NCI-H146 treated with DMSO at 0.1 percent for 48 hours (cell line): ENCODE data around the gene ELL3.
A peak's percentile ranks its signal among the peaks of the same experiment; 100 is the strongest.
"Not testable (repeated sequence)": the region's sequence is repeated elsewhere in the genome, so short reads cannot be mapped to it uniquely, and the experiment has no call there.

ENCODE experiments used
- DNase-seq: peaks from one replicate; lab custom pipeline; 2025; ENCODE audit not compliant: unreplicated experiment; lab: John Stamatoyannopoulos, UW

Gene ELL3, protein sequence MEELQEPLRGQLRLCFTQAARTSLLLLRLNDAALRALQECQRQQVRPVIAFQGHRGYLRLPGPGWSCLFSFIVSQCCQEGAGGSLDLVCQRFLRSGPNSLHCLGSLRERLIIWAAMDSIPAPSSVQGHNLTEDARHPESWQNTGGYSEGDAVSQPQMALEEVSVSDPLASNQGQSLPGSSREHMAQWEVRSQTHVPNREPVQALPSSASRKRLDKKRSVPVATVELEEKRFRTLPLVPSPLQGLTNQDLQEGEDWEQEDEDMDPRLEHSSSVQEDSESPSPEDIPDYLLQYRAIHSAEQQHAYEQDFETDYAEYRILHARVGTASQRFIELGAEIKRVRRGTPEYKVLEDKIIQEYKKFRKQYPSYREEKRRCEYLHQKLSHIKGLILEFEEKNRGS

GRCh38 chr15:43776718-43777266 is at the start of gene ELL3:
TSS of gene ELL3 (minus strand) at chr15:43776966. CDS start at chr15:43776901, 65 bp downstream.
- peak; percentile 56 for DNase-seq

- no peak for DNase-seq
Measured at GRCh38 chr15:43826029-43826507, 49.3 kb upstream of the ELL3 start.

DNA sequence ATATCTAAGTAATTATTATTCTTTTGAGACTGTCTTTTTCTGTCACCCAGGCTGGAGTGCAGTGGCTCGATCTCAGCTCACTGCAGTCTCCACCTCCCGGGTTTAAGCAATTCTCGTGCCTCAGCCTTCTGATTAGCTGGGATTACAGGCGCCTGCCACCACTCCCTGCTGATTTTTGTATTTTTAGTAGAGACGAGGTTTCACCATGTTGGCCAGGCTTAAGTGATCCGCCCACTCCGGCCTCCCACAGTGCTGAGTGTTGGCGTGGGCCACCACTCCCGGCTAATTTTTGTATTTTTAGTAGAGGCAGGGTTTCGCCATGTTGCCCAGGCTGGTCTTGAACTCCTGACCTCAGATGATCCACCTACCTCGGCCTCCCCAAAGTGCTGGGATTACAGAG is 48.5 kb upstream of the ELL3 start:
- DNase-seq, result not testable (repeated sequence)

DNA sequence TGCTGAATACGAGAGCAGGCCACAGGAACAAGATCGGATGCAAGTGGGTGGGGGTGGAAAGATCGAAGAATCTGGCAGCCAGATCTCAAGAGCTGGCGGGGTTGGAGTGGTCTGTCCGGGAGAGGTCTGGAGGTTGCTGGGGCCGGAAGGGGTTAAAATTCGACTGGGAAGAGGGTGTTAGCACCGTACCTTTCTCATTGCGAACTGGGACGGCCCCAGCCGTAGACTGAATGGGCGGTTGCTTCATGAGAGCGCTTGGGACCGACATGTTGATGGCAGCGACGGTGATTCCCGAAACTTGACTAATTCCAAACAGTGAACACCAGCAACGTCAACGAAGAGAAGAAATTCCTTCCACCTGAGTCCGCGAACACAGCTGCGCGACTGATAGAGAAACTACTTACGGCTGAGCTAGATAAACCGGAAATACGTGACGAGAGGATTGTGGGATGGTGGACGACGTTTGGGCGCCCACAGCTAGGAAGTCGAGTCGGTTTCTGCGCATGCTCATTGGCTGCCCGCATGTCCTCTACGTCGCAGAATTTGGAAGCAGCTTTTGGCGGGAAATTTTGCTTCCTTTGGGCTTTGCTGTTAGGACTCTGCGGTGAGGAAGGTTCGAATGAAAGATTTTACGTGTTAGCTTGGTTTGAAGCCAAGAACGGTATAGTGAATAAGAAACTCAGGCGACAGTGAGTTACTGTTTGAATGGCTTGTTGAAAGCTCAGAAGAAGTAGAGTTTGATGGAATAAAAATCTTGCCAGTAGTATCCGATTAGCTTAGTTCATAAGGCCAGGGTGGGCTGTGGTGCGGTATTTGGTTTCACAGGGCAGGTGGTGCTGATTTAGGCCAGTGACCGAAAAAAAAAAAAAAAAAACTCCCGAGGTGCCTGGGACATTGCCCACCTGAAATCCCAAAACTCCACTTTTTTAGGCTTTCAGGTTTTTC is 47.8 kb upstream of the ELL3 start, which contains the start of gene MFAP1:
MFAP1 (minus strand) TSS at position 389 of the 945 bp plus-strand sequence; CDS start at position 268, 121 bp downstream.
- DNase-seq, result peak; percentile 89

- DNase-seq, result no peak
Measured at GRCh38 chr15:43821505-43821904, 44.7 kb upstream of the ELL3 start.

DNA sequence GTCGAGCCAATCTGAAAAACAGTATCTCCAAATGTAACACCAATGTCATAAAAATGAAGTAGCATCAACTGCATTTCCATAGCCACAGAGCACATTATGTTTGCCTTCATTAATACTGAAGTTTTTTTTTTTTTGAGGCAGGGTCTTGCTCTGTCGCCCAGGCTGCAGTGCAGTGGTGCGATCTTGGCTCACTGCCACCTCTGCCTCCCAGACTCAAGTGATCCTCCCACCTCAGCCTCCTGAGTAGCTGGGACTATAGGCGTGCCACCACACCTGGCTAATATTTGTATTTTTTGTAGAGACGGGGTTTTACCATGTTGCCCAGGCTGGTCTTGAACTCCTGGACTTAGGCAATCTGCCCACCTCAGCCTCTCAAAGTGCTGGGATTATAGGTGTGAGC is 38.3 kb upstream of the ELL3 start:
- not testable (repeated sequence) for DNase-seq

GRCh38 chr15:43808960-43809678 is 32.4 kb upstream of the ELL3 start:
- DNase-seq, result no peak

DNA sequence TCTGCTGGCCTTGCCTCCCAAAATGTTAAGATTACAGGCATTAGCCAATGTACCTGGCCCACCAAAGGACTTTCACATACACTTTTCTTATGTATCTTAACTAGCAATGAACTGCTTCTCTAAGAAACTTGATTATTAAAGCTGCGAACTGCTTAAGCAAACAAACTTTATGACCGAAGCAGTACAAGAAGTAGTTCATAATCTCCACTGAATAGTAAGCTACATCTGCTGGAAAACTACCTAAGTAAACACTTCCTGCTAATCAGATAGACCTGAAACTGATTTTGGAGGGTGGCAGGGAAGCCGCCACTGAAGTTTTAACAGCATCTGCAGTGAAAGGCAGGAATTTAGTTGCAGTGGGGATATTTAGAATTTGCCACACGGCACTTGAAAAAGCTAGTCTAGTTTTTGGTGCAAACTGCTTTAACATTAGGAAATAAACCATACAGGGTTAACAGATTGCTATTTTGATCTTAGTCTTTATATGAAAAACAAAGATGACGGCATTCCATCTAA is 31.7 kb upstream of the ELL3 start:
- no peak for DNase-seq

GRCh38 chr15:43802676-43803075 is 25.9 kb upstream of the ELL3 start:
- not testable (repeated sequence) for DNase-seq

DNA sequence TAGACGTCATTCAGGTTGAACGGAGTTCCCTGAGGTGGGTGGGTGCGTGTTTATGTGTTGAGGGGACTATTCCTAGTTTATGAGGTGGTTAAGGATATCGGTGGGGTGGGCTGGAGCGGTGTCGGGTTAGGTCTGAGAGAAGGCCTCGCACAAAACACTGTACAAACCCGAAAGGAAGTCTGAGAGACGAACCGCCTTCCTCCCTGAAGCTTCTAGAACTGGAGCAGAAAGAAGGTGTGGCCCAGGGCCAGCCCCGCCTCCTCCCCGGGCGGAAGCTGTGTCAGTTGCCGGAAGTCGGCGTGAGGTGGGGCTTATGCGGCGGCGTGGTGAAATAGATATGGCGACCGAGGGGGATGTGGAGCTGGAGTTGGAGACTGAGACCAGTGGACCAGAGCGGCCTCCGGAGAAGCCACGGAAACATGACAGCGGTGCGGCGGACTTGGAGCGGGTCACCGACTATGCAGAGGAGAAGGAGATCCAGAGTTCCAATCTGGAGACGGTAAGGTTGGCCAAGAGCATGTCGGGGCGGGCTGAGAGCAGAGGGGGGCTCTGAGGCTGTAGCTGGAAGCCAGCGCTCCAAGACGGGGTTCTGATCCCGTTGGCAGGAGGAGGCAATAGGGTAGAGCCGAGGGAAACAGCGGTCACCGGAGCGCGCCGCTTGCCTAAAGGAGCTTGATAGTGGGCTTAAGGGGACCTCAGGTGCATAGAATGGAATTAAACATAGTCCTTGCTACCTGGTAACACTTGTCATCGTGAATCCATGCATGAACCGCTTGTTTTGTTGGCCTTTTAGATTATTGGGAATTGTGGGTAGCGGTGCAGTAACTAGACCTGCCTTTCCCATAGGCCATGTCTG is 23.7 kb upstream of the ELL3 start, which contains the start of gene HYPK:
HYPK (plus strand) TSS at position 314 of the 856 bp plus-strand sequence; CDS start at position 338, 24 bp downstream.
- DNase-seq, result peak; percentile 26

GRCh38 chr15:43799945-43800285 is 23.1 kb upstream of the ELL3 start, which contains the start of gene SERINC4:
TSS of gene SERINC4 (minus strand) at chr15:43800220. CDS start at chr15:43799986, 234 bp downstream.
- no peak for DNase-seq

DNA sequence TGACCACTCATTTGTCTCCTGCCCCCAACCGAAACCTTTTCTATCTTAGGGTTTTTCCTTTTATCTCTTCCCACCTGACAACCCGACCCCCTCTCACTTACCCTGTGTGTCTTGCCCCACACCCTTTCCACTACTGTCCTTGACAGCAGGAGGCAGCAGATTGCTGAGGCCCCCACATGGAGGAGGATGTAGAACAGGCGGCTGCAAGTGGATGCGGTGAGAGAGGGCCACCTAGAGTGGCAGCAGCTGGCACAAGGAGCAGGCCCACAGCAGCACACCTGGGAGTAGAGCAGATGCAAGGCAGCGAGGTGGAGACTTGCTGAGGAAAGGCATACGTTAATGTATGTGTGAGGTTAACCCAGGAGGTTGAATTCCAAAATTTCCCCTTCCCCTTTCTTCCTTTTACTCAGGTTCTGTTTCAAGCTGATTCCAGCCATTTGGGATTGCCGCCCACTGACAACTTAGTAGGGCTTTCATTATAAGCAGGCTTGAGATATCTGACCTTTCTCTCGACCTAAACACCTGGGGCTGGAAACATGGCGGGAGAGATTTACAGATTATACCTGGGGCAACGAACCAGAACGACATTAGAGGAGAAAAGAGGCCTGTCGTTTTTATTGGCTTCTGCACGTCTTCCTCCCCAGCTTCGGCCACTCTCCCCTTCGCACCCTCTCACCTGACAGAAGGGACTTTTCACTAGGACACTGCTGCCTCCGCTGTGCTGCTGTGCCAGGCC is 22.6 kb upstream of the ELL3 start:
- DNase-seq, result peak; percentile 68

DNA sequence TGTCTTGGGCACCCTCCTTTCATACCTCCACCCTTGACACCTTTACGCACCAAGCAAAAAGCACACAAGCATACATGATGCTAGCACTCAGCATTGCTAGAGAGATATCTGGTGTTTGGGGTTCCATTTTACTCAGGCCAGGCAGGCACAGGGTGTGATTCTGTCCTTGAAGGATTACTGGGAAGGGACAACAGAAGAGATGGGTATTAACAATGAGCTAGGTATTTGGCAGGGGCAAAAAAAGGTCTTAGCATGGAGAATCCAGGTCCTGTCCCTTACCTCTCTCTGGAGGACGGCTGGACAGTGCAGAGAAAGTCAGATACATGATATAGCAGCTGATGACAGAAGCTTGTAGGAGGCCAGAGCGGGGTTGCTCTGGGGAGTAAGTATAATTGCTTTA is 19.8 kb upstream of the ELL3 start:
- DNase-seq, result no peak

DNA sequence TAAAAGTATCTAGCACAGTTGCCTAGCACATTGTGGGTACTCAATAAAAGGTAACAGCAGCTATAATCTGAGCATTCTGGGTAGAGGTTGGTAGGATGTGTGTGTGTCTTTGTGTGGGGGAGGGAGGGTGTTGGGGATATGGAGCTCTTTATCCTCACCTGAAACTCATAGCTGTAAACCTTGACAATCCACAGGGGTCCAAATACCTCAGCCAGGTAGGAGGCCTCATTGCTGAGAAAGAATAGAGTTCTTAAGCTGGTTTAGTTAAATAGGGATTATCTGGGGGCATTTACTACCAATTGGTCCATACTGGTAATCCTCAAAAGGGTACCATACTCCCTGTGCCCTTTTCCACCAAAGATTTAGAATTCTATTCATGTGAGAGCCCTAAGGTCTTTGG is 19.2 kb upstream of the ELL3 start:
- DNase-seq, result no peak

GRCh38 chr15:43795197-43795596 is 18.4 kb upstream of the ELL3 start:
- DNase-seq, result no peak

- no peak for DNase-seq
Measured at GRCh38 chr15:43794269-43795037, 17.7 kb upstream of the ELL3 start.

- DNase-seq, result no peak
Measured at GRCh38 chr15:43793647-43794046, 16.9 kb upstream of the ELL3 start.
